Measurements from ENCODE around the gene C19orf81.

- TF ChIP-seq CTCF (IDR thresholded peaks at IDR 0.05) (no peak), POLR2AphosphoS5 (IDR thresholded peaks at IDR 0.05) (no peak), POLR2A (IDR thresholded peaks at IDR 0.05) (no peak)
These were observed 5.6 kb downstream of the C19orf81 start for GRCh38 chr19:50654882-50655281.
